A549 (cell line): Measurements from ENCODE around the gene RAB14. TPM values are rescaled to one million over a fixed set of nuclear protein-coding genes. Genes with fewer than 3 reads are reported as not detected.

Experiments used
- ATAC-seq, 2 experiments: fragments of 200-7000 bp in 1 of 2; fragments of >200 bp in 1 of 2; cut with Nextera tagmentation in 1 of 2; cut with Tn5 transposase in 1 of 2; 3 replicates each; pipeline versions ENCODE4 v1.8.0 to v1.9.1; 2018 to 2020; ENCODE audit warnings: mild to moderate bottlenecking in 1 of 2, moderate library complexity in 1 of 2
- CTCF ChIA-PET: fragments of 300-600 bp; sonication (Branson Sonifier 250); formaldehyde crosslinking; extraction: SDS; loops from one replicate; lab custom pipeline; 2021; ENCODE audit warnings: antibody characterized with exemption, inconsistent platforms; lab: Yijun Ruan, JAX
- POLR2A ChIA-PET: fragments of 350-600 bp; formaldehyde crosslinking; extraction: SDS; loops from one replicate; lab custom pipeline; 2021; ENCODE audit warnings: antibody characterized with exemption, inconsistent platforms; lab: Yijun Ruan, JAX
- DNase-seq, 2 experiments: peaks; one replicate each; pipeline versions ENCODE4 v3.0.0 to v3.0.0-alpha.2; 2011 to 2016; ENCODE audit warnings: low read depth in 1 of 2, low spot score in 1 of 2
- FAIRE-seq: peaks from 2 replicates; lab custom pipeline; 2011; peaks lifted over from hg19 to GRCh38; lab: Jason Lieb, UNC
- H3K27ac ChIP-seq, 2 experiments: fragments of >200 bp; sonication (Bioruptor Twin); formaldehyde crosslinking; 3 replicates each; pipeline ENCODE4 v1.5.1; 2016 to 2017
- H3K4me1 ChIP-seq: fragments of >200 bp; sonication (Bioruptor Twin); formaldehyde crosslinking; 3 replicates; pipeline ENCODE4 v1.6.1; 2016
- H3K4me2 ChIP-seq: fragments of >200 bp; sonication (Bioruptor Twin); formaldehyde crosslinking; 3 replicates; pipeline ENCODE4 v1.6.1; 2016
- H3K4me3 ChIP-seq: fragments of >200 bp; sonication (Bioruptor Twin); formaldehyde crosslinking; 3 replicates; pipeline ENCODE4 v1.5.1; 2016
- H3K9me3 ChIP-seq: fragments of >200 bp; sonication (Bioruptor Twin); formaldehyde crosslinking; 3 replicates; pipeline ENCODE4 v1.6.1; 2016
- CHD2 ChIP-seq: fragments of 150-350 bp; IDR thresholded peaks from 2 replicates; pipeline ENCODE4 v1.6.1; 2014; ENCODE audit warnings: low read length; ENCODE audit not compliant: partially characterized antibody
- CHD4 ChIP-seq: fragments of 200-600 bp; sonication (generic); IDR thresholded peaks from 2 replicates; pipeline ENCODE4 v1.6.1; 2016; ENCODE audit warnings: antibody characterized with exemption, mild to moderate bottlenecking, borderline replicate concordance
- HDAC2 ChIP-seq: fragments of 200-600 bp; sonication (generic); IDR thresholded peaks from 2 replicates; pipeline ENCODE4 v1.6.1; 2016
- HOXA7 ChIP-seq: fragments of 250-450 bp; sonication (Bioruptor Pico); IDR thresholded peaks from 2 replicates; pipeline ENCODE4 v1.5.0; 2020; ENCODE audit warnings: mild to moderate bottlenecking, moderate library complexity
- JUN ChIP-seq, 2 experiments: fragments of >200 bp; sonication (Bioruptor Twin); formaldehyde crosslinking; IDR thresholded peaks; 2 replicates in 1 of 2; 3 replicates in 1 of 2; pipeline ENCODE4 v1.6.1; 2016 to 2017
- JUNB ChIP-seq: fragments of >200 bp; sonication (Bioruptor Twin); formaldehyde crosslinking; IDR thresholded peaks from 2 replicates; pipeline ENCODE4 v1.6.1; 2016
- KDM5A ChIP-seq: fragments of 200-600 bp; sonication (generic); IDR thresholded peaks from 2 replicates; pipeline ENCODE4 v1.6.1; 2016; ENCODE audit warnings: antibody characterized with exemption, mild to moderate bottlenecking
- NFE2L2 ChIP-seq: fragments of 150-350 bp; conservative IDR thresholded peaks from 2 replicates; pipeline ENCODE4 v1.6.1; 2014; ENCODE audit warnings: low read length
- PHF8 ChIP-seq: fragments of 200-600 bp; sonication (generic); IDR thresholded peaks from 2 replicates; pipeline ENCODE4 v1.6.1; 2016; ENCODE audit warnings: low read depth, mild to moderate bottlenecking, antibody characterized with exemption, moderate library complexity, borderline replicate concordance
- RAD21 ChIP-seq, 2 experiments: fragments of >200 bp in 1 of 2; sonication (Bioruptor Twin) in 1 of 2; formaldehyde crosslinking in 1 of 2; IDR thresholded peaks in 1 of 2; conservative IDR thresholded peaks in 1 of 2; 2 replicates in 1 of 2; 3 replicates in 1 of 2; pipeline ENCODE4 v1.6.1; 2012 to 2018; ENCODE audit warnings: inconsistent platforms in 1 of 2
- SMC3 ChIP-seq: fragments of >200 bp; sonication (Bioruptor Twin); formaldehyde crosslinking; IDR thresholded peaks from 3 replicates; pipeline ENCODE4 v1.6.1; 2018; ENCODE audit warnings: inconsistent platforms
- SREBF2 ChIP-seq: fragments of 450-650 bp; IDR thresholded peaks from 2 replicates; pipeline ENCODE4 v1.6.1; 2014; ENCODE audit warnings: mild to moderate bottlenecking, moderate library complexity
- WGBS: methylation state at CpG from one replicate; pipeline ENCODE4 v1.1.6; 2017; ENCODE audit errors: missing lambda C conversion rate; 5-methylcytosine and 5-hydroxymethylcytosine counted together
- polyA plus RNA-seq, 4 experiments: library from polyadenylated mRNA; depleted of rRNA in 3 of 4; stranded (reverse); fragments of >200 nt; fragmentation: RNase III in 1 of 4; extraction: RNeasy Plus Mini Kit Qiagen cat#74134 plus additional on column Dnase treatment in 1 of 4; gene quantifications; 2 replicates in 3 of 4; 3 replicates in 1 of 4; pipeline ENCODE4 v1.2.3, GENCODE V29; 2011 to 2017
- TF ChIP-seq, protein P1 (sequence below): IDR thresholded peaks from 2 replicates; pipeline ENCODE4 v1.6.1; 2012
- TF ChIP-seq, protein P2 (sequence below): fragments of >200 bp; sonication (Bioruptor Twin); formaldehyde crosslinking; IDR thresholded peaks from 3 replicates; pipeline ENCODE4 v1.6.1; 2016
- TF ChIP-seq, protein P3 (sequence below): fragments of 200-600 bp; sonication (generic); IDR thresholded peaks from 2 replicates; pipeline ENCODE4 v1.6.1; 2016; ENCODE audit warnings: antibody characterized with exemption, mild to moderate bottlenecking, moderate library complexity
- TF ChIP-seq, protein P4 (sequence below): fragments of >200 bp; sonication (Bioruptor Twin); formaldehyde crosslinking; IDR thresholded peaks from 2 replicates; pipeline ENCODE4 v1.6.1; 2016
- TF ChIP-seq, protein P5 (sequence below): IDR thresholded peaks from 2 replicates; pipeline ENCODE4 v1.6.1; 2012; ENCODE audit warnings: low read depth, borderline replicate concordance

Gene RAB14
- polyA plus RNA-seq, 2 of the 4 experiments (the other 2 are of a cell fraction), result 38.4 to 54.1 TPM

DNA sequence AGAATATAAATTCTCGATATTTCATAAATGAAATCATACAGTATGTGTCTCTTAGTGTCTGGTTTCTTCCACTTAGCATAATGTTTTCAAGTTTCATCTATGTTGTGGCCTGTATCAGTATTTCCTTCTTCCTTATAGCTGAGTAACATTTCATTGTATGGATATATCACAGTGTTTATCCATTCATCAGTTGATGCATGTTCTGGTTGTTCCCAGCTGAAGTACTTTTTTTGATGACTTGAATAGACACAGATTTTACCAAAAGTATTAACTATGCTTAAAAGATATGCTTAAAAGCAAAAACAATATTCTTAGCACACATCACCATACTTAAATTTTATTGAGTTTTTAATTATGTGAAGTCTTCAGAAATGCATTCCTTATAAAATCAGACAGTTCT is 12.7 kb downstream of the RAB14 start (continued):
- TF ChIP-seq, protein P1, sequence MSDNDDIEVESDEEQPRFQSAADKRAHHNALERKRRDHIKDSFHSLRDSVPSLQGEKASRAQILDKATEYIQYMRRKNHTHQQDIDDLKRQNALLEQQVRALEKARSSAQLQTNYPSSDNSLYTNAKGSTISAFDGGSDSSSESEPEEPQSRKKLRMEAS, result no peak
- TF ChIP-seq, all 56 proteins: peak for 0

DNA sequence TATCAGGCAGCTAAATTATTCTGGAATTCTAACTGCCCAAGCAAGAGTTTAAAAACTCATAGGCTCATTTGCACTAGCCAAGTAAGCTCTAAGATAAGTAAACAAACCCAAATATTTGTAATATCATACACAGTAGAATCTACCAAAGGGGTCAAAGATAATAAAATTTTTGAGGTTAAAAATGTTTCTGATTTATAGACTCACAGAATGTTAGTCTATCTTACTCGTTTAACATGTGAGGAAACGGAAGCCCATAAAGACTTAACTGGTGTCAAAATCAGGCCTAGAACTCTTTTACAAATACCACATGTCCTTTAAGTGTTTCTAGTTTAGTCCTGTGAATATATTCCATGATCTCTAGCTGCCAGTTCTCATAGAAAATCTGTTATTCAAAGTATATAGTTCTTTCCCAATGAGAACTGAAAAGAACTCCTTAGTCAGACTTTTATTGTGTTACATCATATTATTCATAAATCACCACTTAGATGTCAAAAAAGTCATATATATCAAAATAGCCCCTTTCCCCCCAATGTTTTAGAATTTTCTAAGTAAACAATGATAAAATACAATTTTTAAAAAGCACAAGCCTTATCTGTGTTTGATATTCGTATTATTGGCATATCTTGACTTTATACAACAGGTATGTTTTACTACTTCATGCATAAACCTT is 13.9 kb downstream of the RAB14 start:
- Histone ChIP-seq H3K4me3 (no peak overlapping the region), H3K4me1 (peaks cover 40% of the 10 kb centered on the region), H3K4me2 (peak overlapping the region; percentile 8; the same call in 1 of the 3 replicates), H3K9me3 (no peaks in the 10 kb centered on the region), H3K27ac (no peak overlapping the region)
- FAIRE-seq, result no peak
- CTCF ChIA-PET, result interaction anchor here (1.1 to 1.9 kb wide), 3 partner anchors 14 to 202 kb away, joined by 3 to 7 read pairs (median 4); partner anchors contain the start of gene RAB14
- TF ChIP-seq SREBF2, result no peak
- TF ChIP-seq PHF8, result no peak
- TF ChIP-seq CHD4, result no peak
- TF ChIP-seq JUNB, result no peak
- TF ChIP-seq, protein P2, sequence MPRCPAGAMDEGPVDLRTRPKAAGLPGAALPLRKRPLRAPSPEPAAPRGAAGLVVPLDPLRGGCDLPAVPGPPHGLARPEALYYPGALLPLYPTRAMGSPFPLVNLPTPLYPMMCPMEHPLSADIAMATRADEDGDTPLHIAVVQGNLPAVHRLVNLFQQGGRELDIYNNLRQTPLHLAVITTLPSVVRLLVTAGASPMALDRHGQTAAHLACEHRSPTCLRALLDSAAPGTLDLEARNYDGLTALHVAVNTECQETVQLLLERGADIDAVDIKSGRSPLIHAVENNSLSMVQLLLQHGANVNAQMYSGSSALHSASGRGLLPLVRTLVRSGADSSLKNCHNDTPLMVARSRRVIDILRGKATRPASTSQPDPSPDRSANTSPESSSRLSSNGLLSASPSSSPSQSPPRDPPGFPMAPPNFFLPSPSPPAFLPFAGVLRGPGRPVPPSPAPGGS, result no peak
- TF ChIP-seq NFE2L2, result no peak
- no peak for TF ChIP-seq SMC3
- TF ChIP-seq, protein P3, sequence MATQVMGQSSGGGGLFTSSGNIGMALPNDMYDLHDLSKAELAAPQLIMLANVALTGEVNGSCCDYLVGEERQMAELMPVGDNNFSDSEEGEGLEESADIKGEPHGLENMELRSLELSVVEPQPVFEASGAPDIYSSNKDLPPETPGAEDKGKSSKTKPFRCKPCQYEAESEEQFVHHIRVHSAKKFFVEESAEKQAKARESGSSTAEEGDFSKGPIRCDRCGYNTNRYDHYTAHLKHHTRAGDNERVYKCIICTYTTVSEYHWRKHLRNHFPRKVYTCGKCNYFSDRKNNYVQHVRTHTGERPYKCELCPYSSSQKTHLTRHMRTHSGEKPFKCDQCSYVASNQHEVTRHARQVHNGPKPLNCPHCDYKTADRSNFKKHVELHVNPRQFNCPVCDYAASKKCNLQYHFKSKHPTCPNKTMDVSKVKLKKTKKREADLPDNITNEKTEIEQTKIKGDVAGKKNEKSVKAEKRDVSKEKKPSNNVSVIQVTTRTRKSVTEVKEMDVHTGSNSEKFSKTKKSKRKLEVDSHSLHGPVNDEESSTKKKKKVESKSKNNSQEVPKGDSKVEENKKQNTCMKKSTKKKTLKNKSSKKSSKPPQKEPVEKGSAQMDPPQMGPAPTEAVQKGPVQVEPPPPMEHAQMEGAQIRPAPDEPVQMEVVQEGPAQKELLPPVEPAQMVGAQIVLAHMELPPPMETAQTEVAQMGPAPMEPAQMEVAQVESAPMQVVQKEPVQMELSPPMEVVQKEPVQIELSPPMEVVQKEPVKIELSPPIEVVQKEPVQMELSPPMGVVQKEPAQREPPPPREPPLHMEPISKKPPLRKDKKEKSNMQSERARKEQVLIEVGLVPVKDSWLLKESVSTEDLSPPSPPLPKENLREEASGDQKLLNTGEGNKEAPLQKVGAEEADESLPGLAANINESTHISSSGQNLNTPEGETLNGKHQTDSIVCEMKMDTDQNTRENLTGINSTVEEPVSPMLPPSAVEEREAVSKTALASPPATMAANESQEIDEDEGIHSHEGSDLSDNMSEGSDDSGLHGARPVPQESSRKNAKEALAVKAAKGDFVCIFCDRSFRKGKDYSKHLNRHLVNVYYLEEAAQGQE, result no peak
- 76% methylated on average over 3 of the region's 3 CpGs for WGBS
- DNase-seq, result no peak
- POLR2A ChIA-PET, result no interaction called here
- ATAC-seq, result no peak

DNA sequence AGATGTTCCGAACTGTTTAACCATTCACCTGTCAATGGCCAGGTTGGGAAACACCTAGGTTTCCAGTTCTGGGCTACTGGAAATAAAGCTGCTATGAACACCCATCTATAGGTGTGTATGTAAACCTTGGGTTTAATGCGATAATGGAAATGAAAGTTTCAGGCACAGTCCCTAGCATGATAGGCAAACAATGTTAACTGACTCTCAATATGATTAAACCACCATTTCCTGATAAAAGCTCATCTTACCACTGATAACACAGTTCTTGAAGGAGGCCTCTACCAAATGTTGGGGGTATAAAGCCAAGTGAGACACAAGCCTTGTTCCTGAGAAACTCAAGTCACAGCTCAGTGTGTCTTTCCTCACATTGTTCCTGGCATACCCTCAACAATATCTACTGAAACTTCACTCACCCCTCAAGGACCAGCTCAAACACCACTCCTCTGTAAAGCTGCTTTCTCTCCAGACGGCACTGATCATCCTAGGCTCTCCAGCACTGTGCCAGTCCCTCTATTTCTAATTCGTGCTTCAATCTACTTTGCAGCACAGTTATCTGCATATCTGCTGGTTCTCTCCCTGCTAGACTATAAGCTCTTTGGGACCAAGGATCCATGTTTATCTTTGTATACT is 15.8 kb downstream of the RAB14 start:
- 95% methylated on average over 4 of the region's 4 CpGs for WGBS
- no peak overlapping the region for H3K27ac ChIP-seq
- FAIRE-seq (no peak), ATAC-seq (peak in 1 of 2 experiments; percentile 40; a peak in 2 of 6 replicates), DNase-seq (no peak)
- H3K4me1 ChIP-seq, result peaks cover 36% of the 10 kb centered on the region
- POLR2A ChIA-PET, result interaction anchor here (0.9 kb wide), 1 partner anchor 16 kb away, joined by 4 read pairs; the partner anchor contains the start of gene RAB14
- no peaks in the 10 kb centered on the region for H3K9me3 ChIP-seq
- H3K4me2 ChIP-seq, result no peak overlapping the region
- TF ChIP-seq CHD2, result no peak
- no peak for TF ChIP-seq HOXA7 (CRISPR knock-in tag)
- no peak for TF ChIP-seq KDM5A
- CTCF ChIA-PET, result interaction anchor here (0.7 to 2.2 kb wide), 4 partner anchors 10 to 204 kb away, joined by 3 to 8 read pairs (median 4); partner anchors contain the start of gene RAB14
- H3K4me3 ChIP-seq, result no peak overlapping the region

DNA sequence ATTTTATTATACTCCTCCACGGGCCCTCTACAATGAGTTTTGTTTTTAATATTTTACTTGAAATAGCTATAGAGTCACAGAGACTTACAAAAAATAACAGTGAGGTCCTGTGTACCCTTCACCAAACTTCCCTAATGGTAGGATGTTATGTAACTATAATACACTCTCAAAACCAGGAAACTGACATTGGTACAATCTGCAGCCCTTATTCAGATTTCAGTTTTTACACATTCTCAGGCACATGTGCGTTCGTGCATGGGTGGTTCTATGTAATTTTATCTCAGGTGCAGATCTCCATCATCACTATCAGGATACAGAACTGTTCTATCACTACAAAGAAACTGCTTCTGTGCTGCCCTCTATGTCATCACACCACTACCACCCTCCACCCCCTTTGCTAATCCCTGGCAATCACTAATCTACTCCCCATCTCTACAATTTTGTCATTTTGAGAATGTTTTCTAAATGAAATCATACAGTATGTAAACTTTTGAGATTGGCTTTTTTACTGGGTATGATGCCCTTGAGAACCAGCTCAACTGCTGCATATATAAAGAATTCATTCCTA is 16.4 kb downstream of the RAB14 start:
- FAIRE-seq, result no peak
- TF ChIP-seq CHD2 (no peak), JUN (IDR thresholded peaks at IDR 0.05) (no peak), HDAC2 (no peak), RAD21 (conservative IDR thresholded peaks at IDR 0.05 in 1 of 2, IDR thresholded peaks at IDR 0.05 in 1 of 2) (no peak), SMC3 (no peak)
- TF ChIP-seq, protein P2, result no peak
- TF ChIP-seq, protein P4, sequence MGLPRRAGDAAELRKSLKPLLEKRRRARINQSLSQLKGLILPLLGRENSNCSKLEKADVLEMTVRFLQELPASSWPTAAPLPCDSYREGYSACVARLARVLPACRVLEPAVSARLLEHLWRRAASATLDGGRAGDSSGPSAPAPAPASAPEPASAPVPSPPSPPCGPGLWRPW, result no peak
- TF ChIP-seq, protein P5, sequence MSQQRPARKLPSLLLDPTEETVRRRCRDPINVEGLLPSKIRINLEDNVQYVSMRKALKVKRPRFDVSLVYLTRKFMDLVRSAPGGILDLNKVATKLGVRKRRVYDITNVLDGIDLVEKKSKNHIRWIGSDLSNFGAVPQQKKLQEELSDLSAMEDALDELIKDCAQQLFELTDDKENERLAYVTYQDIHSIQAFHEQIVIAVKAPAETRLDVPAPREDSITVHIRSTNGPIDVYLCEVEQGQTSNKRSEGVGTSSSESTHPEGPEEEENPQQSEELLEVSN, result no peak

More for the DNA sequence above, 16.4 kb downstream of the RAB14 start:
- Histone ChIP-seq H3K4me2 (no peak overlapping the region), H3K4me1 (peaks cover 42% of the 10 kb centered on the region), H3K27ac (no peak overlapping the region), H3K4me3 (no peak overlapping the region), H3K9me3 (no peaks in the 10 kb centered on the region)
- ChIA-PET CTCF (interaction anchor here (0.9 to 2.2 kb wide), 4 partner anchors 9 to 204 kb away, joined by 3 to 8 read pairs (median 4); partner anchors contain the start of gene RAB14), POLR2A (interaction anchor here (0.9 kb wide), 1 partner anchor 17 kb away, joined by 4 read pairs; the partner anchor contains the start of gene RAB14)
- DNase-seq (no peak), ATAC-seq (peak in 1 of 2 experiments; percentile 22; a peak in 1 of 6 replicates)
- WGBS, result 94% methylated on average over 3 of the region's 3 CpGs
